HG03558 (cell line): ENCODE measurements around the gene PHF2.
A peak's percentile ranks its signal among the peaks of the same experiment; 100 is the strongest.

Experiments
- ATAC-seq: cut with Tn5 transposase; IDR thresholded peaks from one replicate; pipeline ENCODE4 v1.9.1; 2021; ENCODE audit warnings: moderate number of reproducible peaks; ENCODE audit not compliant: unreplicated experiment; ENCODE audit errors: extremely low read depth

The PHF2 gene

GRCh38 chr9:93576258-93577077 lies at the start of gene PHF2:
PHF2 (plus strand) TSS chr9:93576584; CDS start chr9:93576774, 190 bp downstream.
- no peak for ATAC-seq

- ATAC-seq = no peak
Measured at GRCh38 chr9:93531374-93531773, 45.0 kb upstream of the PHF2 start.

GRCh38 chr9:93532141-93532540 lies 44.2 kb upstream of the PHF2 start:
- ATAC-seq = no peak

DNA sequence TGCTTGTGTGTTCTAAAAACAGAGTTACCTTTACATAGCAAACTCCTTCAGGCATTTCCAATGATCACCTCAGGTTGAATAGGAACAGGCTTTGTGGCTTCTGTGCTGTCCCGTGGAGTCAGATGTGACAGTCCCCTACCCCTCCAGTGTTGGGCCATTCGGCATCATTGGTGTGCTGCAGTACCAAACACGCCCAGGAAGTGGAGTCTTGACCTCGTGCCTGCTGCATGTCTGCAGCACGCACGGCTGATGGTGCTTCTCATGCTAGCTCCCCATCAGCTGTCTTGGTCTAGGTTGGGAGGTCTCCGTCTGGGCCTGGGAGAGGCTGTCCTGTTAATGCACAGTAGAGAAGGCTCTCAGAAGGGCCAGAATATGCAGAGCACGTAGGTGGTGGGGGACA lies 42.5 kb upstream of the PHF2 start:
- no peak for ATAC-seq

- no peak for ATAC-seq
Measured at GRCh38 chr9:93536167-93536566, 40.2 kb upstream of the PHF2 start.

DNA sequence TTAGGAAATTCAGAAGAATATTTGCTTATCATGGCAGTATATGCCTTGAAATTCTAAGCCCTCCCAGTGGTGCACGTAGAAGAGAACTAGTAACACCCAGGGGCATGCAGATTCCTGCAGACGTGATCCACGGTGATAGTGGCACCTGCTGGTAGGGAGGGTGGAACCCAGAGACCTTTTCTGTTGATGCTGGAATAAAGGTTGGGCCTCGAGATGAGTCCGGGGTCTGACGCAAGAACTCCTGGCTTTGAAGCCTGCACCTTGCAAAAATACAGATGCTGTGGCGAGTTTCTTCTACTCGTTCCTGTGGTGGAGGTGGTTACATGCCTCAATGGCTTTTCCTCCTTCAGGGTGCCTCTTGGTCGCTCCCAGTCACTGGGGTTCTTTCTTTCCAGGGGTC lies 39.5 kb upstream of the PHF2 start:
- no peak for ATAC-seq

DNA sequence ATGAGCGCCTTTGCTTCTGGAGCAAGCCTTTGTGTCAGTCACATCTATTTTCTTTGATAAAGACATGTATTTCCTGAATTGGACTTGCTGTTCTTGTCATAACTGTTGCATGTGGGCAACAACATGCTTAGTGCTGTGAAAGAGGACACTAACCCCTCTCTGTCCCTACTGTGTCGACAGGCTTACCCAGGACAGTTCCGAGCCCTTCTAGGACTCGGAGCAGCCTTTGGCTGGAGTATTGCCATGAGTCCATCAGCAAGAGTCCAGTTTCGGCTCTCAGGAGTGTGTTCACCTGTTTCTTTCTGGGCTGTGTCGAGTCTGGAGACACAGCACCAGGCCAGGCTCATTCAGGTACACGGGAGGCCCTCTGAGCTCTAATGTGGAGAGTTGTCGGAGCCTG lies 36.1 kb upstream of the PHF2 start:
- no peak for ATAC-seq

GRCh38 chr9:93541005-93541404 lies 35.4 kb upstream of the PHF2 start:
- ATAC-seq = no peak

DNA sequence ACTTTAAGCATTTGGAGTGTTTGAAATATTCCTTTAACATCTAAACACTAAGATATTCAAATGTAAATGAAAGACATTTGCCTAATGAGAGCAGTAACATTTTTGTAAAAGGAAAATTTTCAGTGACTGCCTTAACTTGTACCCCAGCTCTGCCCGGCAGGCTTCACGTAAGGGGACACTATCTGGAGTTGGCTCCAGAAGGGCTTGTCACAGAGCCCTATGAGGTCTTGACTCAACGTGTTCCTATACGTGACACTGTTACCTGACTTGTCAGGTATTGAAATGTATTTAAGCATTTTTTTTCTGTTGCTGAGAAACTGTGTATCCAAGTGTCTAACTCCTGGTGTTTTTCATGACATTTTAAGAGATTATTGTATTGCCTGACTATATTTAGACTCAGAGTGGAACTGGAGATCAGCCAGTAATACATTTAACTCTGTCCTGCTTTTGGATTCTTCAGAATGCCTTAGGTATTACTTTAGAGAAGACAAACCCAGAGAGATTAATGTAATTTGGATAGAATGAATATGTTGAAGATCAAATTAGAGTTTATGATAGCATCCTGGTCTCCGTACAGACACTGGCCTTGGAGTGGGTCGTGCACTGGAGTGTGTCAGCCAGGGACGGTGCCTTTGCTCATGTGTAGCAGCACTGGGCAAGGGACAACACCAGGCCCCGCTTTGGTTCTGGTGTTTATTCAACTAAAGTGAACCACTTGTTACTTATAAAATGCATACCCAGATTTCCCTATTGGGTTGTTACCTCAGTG lies 34.6 kb upstream of the PHF2 start:
- no peak for ATAC-seq

GRCh38 chr9:93543117-93543516 lies 33.3 kb upstream of the PHF2 start:
- ATAC-seq = no peak

DNA sequence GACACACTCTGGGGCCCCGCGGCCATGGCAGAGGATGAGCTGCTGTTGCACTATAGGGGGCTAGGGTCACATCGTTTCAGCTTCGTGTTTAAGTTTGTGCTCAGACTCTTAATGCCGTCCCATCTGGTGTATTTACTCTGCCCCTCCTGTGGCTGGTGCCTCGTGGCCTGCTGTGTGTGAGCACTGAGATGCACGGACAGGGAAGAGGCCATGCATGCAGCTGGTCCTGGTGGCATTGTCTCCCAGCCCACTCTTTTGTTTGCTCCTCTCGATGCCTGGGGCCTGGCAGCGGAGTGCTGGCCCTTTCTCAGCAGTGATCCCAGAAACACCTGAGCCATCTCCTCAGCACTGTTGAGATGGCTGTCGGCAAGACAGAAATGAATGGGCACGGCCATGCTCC lies 30.0 kb upstream of the PHF2 start:
- no peak for ATAC-seq

- ATAC-seq = no peak
Measured at GRCh38 chr9:93549611-93550010, 26.8 kb upstream of the PHF2 start.

DNA sequence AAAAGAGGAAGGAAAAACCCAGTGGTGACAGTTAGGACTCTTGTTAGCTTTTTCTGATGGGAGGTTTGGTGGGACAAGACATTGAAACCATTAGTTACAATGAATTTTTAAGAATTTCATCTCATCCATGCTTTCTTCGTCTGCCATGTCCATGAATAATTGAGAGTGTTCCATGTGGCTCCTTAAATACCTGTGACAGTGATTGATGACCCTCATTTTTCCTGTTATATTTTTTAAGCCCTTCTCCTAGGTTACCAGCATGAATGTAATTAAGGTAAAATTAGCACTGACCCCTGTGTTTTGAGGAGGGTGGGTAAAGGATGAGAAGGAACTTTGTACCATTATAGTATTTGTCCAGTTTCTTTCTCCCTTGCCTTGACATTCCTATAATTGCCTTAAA lies 23.5 kb upstream of the PHF2 start:
- no peak for ATAC-seq

GRCh38 chr9:93555370-93555769 lies 21.0 kb upstream of the PHF2 start:
- ATAC-seq = no peak

DNA sequence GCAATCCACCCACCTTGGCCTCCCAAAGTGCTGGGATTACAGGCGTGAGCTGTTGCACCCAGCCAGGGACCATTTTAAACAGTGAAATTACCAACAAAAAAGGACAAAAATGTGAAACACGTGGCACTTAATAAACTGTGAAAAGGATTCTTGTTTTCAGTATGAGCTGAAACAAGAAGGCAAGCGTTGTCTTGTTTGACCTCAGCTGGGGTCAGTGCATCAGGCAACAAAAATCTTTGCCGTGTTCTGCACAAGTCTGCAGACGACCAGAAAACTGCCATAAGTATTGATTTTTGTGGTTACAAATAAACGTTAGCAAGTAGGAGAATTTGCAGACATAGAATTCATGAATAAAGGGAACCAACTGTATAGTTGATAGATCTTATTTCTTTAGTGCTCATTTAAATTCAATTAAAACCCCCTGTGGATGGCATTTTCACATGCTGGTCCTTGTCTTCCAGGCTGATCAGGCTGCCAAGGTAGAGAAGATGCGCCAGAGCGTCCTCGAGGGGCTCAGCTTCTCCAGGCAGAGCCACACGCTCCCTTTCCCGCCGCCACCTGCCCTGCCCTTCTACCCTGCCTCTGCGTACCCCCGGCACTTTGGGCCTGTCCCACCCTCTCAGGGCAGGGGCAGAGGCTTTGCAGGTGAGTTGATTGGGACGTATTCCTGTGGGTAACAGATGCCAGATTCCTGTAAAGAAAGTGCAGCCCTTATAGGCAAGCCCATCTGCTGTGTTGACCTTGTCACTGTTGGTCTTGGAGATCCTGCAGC lies 18.8 kb upstream of the PHF2 start:
- no peak for ATAC-seq

- ATAC-seq = no peak
Measured at GRCh38 chr9:93558503-93558902, 17.9 kb upstream of the PHF2 start.

DNA sequence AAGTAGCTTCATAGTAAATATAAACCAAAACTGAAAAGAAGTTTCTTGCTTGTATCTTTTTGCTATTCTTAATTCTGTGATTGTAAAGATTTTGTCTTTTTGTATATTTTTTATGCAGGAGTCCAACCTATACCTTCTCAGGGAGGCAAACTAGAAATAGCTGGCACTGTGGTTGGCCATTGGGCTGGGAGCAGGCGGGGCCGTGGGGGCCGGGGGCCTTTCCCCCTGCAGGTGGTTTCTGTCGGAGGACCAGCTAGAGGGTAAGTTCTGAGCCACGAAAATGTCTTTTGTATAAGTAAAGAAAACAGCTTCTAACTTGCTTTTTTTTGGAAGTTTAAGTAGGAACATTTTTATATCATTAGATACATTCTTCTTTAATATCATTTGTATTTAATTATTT lies 15.4 kb upstream of the PHF2 start:
- no peak for ATAC-seq

- no peak for ATAC-seq
Measured at GRCh38 chr9:93562157-93562556, 14.2 kb upstream of the PHF2 start.

- ATAC-seq = no peak
Measured at GRCh38 chr9:93565089-93565488, 11.3 kb upstream of the PHF2 start.

DNA sequence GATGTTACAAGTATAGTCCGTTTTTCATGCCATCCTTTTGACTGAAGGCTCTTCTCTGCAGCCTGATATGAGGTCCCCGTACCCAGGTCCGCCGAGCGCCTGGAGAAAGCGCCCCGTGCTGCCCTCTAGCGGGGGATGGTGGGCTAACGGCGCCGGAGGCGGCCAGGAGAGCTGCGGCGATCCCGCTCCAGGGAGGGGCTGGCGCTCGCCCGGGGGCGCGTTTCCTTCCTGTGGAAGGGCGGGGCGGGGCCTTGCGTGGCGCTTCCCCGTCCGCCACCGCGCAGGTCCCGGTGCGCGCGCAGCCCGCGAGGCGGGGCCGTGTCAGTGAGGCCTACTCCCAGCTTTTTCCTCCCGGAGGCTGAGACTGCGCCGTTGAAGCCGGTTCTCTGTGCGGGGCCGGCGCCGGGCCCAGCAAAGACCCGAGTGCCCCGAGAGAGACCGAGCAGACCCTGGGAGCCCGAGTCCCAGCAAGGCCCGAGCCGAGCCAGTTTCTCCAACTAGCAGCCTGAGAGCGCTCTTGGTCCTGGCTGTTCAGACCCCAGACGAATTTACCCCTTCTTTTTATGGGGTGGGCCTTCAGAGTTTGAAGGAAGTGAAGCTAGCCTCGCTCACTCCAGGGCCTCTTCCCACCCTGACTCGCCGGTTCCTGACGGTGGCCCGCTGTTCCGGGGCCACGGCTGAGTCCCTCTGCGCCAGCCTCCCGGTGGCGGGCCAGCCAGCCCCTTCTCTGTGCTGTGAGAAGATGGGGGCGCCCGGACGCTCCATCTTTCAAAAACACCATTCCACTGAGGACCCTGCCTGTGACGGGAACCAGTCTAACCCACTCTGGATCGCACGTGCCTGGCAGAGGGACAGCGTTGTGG lies 9.7 kb upstream of the PHF2 start:
- ATAC-seq = peak; percentile 79
